Liver (tissue), 9 donors: ENCODE measurements around the gene SCAI. TPM values are rescaled to one million over a fixed set of nuclear protein-coding genes. Genes with fewer than 3 reads are reported as not detected.

ENCODE experiments used
- DNase-seq: peaks from one replicate; pipeline ENCODE4 v3.0.0-alpha.2; 2017; ENCODE audit warnings: low spot score
- H3K27ac ChIP-seq, 2 donors: one replicate each; pipeline ENCODE4 v1.7.0; 2013; ENCODE audit warnings: inconsistent platforms in 2 of 2, low read length in 2 of 2, control low read depth in 1 of 2, low read depth in 1 of 2, mild to moderate bottlenecking in 1 of 2
- H3K27me3 ChIP-seq, 4 donors: one replicate each; pipeline versions ENCODE4 v1.6.1 to v1.7.0; 2013; ENCODE audit warnings: low read length in 3 of 4, inconsistent platforms in 1 of 4, mild to moderate bottlenecking in 1 of 4, moderate library complexity in 1 of 4; ENCODE audit not compliant: control insufficient read depth in 4 of 4, insufficient read depth in 4 of 4
- H3K36me3 ChIP-seq, 4 donors: one replicate each; pipeline versions ENCODE4 v1.6.1 to v1.7.0; 2013; ENCODE audit warnings: low read length in 3 of 4, mild to moderate bottlenecking in 3 of 4, low read depth in 1 of 4, moderate library complexity in 1 of 4; ENCODE audit not compliant: control insufficient read depth in 4 of 4, insufficient read depth in 3 of 4
- H3K4me1 ChIP-seq, 4 donors: one replicate each; pipeline versions ENCODE4 v1.6.1 to v1.7.0; 2013; ENCODE audit warnings: low read length in 3 of 4, mild to moderate bottlenecking in 3 of 4, moderate library complexity in 1 of 4; ENCODE audit not compliant: control insufficient read depth in 4 of 4, insufficient read depth in 4 of 4
- H3K4me3 ChIP-seq, 3 donors: one replicate each; pipeline versions ENCODE4 v1.6.1 to v1.7.0; 2013; ENCODE audit warnings: low read length in 3 of 3, control low read depth in 1 of 3, low read depth in 1 of 3, mild to moderate bottlenecking in 1 of 3
- H3K9ac ChIP-seq, 2 donors: one replicate each; pipeline ENCODE4 v1.7.0; 2013; ENCODE audit warnings: low read length in 2 of 2, mild to moderate bottlenecking in 2 of 2, moderate library complexity in 2 of 2, control low read depth in 1 of 2, low read depth in 1 of 2
- H3K9me3 ChIP-seq, 4 donors: one replicate each; pipeline versions ENCODE4 v1.6.1 to v1.7.0; 2013; ENCODE audit warnings: low read length in 3 of 4; ENCODE audit not compliant: control insufficient read depth in 4 of 4
- ATF3 ChIP-seq: IDR thresholded peaks from 2 replicates; pipeline ENCODE4 v1.6.1; 2016; ENCODE audit warnings: antibody characterized with exemption
- CTCF ChIP-seq: fragments of 150-350 bp; IDR thresholded peaks from 2 replicates; pipeline ENCODE4 v1.5.1; 2017; ENCODE audit warnings: improper control_type of control experiment, low read depth, low read length; ENCODE audit not compliant: missing input control
- EGR1 ChIP-seq, 2 donors: IDR thresholded peaks; 2 replicates each; pipeline ENCODE4 v1.6.1; 2016 to 2018; ENCODE audit warnings: antibody characterized with exemption in 2 of 2, low read depth in 2 of 2
- FOXA1 ChIP-seq: IDR thresholded peaks from 2 replicates; pipeline ENCODE4 v1.6.1; 2016; ENCODE audit warnings: antibody characterized with exemption
- FOXA2 ChIP-seq: IDR thresholded peaks from 2 replicates; pipeline ENCODE4 v1.6.1; 2016; ENCODE audit warnings: antibody characterized with exemption
- GABPA ChIP-seq, 2 donors: IDR thresholded peaks in 1 of 2; conservative IDR thresholded peaks in 1 of 2; 2 replicates each; pipeline ENCODE4 v1.6.1; 2016; ENCODE audit warnings: antibody characterized with exemption in 2 of 2, mild to moderate bottlenecking in 1 of 2, moderate library complexity in 1 of 2
- HNF4A ChIP-seq, 2 donors: conservative IDR thresholded peaks; 2 replicates each; pipeline ENCODE4 v1.6.1; 2016; ENCODE audit warnings: antibody characterized with exemption in 2 of 2, mild to moderate bottlenecking in 2 of 2
- JUND ChIP-seq, 2 donors: IDR thresholded peaks; 2 replicates each; pipeline ENCODE4 v1.6.1; 2016; ENCODE audit warnings: antibody characterized with exemption in 2 of 2
- MAX ChIP-seq: IDR thresholded peaks from 2 replicates; pipeline ENCODE4 v1.6.1; 2016; ENCODE audit warnings: antibody characterized with exemption
- NR2F2 ChIP-seq: IDR thresholded peaks from 2 replicates; pipeline ENCODE4 v1.6.1; 2016; ENCODE audit warnings: antibody characterized with exemption
- RAD21 ChIP-seq, 2 donors: IDR thresholded peaks; 2 replicates each; pipeline ENCODE4 v1.6.1; 2016; ENCODE audit warnings: antibody characterized with exemption in 2 of 2, mild to moderate bottlenecking in 2 of 2
- RXRA ChIP-seq, 2 donors: IDR thresholded peaks; 2 replicates each; pipeline ENCODE4 v1.6.1; 2017 to 2018; ENCODE audit warnings: antibody characterized with exemption in 2 of 2, mild to moderate bottlenecking in 1 of 2
- TAF1 ChIP-seq: conservative IDR thresholded peaks from 2 replicates; pipeline ENCODE4 v1.6.1; 2016; ENCODE audit warnings: antibody characterized with exemption, mild to moderate bottlenecking
- YY1 ChIP-seq: IDR thresholded peaks from 2 replicates; pipeline ENCODE4 v1.6.1; 2016; ENCODE audit warnings: antibody characterized with exemption, mild to moderate bottlenecking
- ZBTB33 ChIP-seq: IDR thresholded peaks from 2 replicates; pipeline ENCODE4 v1.6.1; 2016; ENCODE audit warnings: antibody characterized with exemption
- WGBS: extraction: QIAGEN DNeasy Blood & Tissue Kit; methylation state at CpG from one replicate; pipeline ENCODE4 v1.1.7; 2013; 5-methylcytosine and 5-hydroxymethylcytosine counted together
- polyA plus RNA-seq, 2 donors: library from polyadenylated mRNA; stranded (reverse) in 1 of 2; unstranded in 1 of 2; fragments of 200-250 nt in 1 of 2; fragments of >200 nt in 1 of 2; fragmentation: Nextera tagmentation in 1 of 2; extraction: Ambion mirVana in 1 of 2; gene quantifications; one replicate each; pipeline versions ENCODE4 v1.2.1 to v1.2.3, GENCODE V29; 2013 to 2015
- total RNA-seq, 2 donors: library from RNA; depleted of rRNA; stranded (reverse); fragments of >200 nt; gene quantifications; one replicate each; pipeline ENCODE4 v1.2.3, GENCODE V29; 2014
- donor health status: healthy.
- donor health status: healthy.
- donor health status: healthy.
- donor health status: healthy.
- donor health status: healthy.

SCAI gene
- total and polyA plus RNA-seq, 4 donors, result 0.24 to 5.3 (median 1.6) TPM

- no peaks in the 10 kb centered on the region for H3K9me3 ChIP-seq
- H3K27me3 ChIP-seq, result no peaks in the 10 kb centered on the region
- DNase-seq, result no peak
- H3K27ac ChIP-seq, result no peak overlapping the region
- TF ChIP-seq GABPA (IDR thresholded peaks at IDR 0.05 in 1 of 2, conservative IDR thresholded peaks at IDR 0.05 in 1 of 2), result no peak
- TF ChIP-seq ATF3, result no peak
- TF ChIP-seq RXRA (IDR thresholded peaks at IDR 0.05), result no peak
- no peak for TF ChIP-seq FOXA1
- TF ChIP-seq CTCF, result no peak
- TF ChIP-seq EGR1 (IDR thresholded peaks at IDR 0.05; ENCODE audit: low read depth in 2 of 2), result no peak
- TF ChIP-seq RAD21 (IDR thresholded peaks at IDR 0.05), result no peak
- H3K4me1 ChIP-seq, result no peaks in the 10 kb centered on the region
- no peak overlapping the region for H3K4me3 ChIP-seq
- WGBS, result 98% methylated on average over 3 of the region's 3 CpGs
- no peaks in the 10 kb centered on the region for H3K36me3 ChIP-seq
- H3K9ac ChIP-seq, result no peak overlapping the region
Observed at GRCh38 chr9:125043148-125043547, 100.2 kb downstream of the SCAI start.

- Histone ChIP-seq H3K9me3 (no peaks in the 10 kb centered on the region), H3K4me1 (no peaks in the 10 kb centered on the region), H3K36me3 (no peaks in the 10 kb centered on the region), H3K27me3 (no peaks in the 10 kb centered on the region), H3K9ac (no peak overlapping the region), H3K27ac (no peak overlapping the region), H3K4me3 (no peak overlapping the region)
- WGBS, result 84% methylated on average over 2 of the region's 2 CpGs
- no peak for TF ChIP-seq RAD21 (IDR thresholded peaks at IDR 0.05)
- TF ChIP-seq NR2F2, result no peak
- no peak for TF ChIP-seq GABPA (IDR thresholded peaks at IDR 0.05 in 1 of 2, conservative IDR thresholded peaks at IDR 0.05 in 1 of 2)
- TF ChIP-seq RXRA (IDR thresholded peaks at IDR 0.05), result no peak
- TF ChIP-seq ZBTB33, result no peak
- TF ChIP-seq FOXA2, result no peak
- no peak for TF ChIP-seq JUND (IDR thresholded peaks at IDR 0.05)
- TF ChIP-seq YY1, result no peak
- TF ChIP-seq TAF1, result no peak
- no peak for TF ChIP-seq ATF3
- DNase-seq, result no peak
Observed at GRCh38 chr9:125038166-125038565, 105.2 kb downstream of the SCAI start.

GRCh38 chr9:125028041-125028440 lies 115.3 kb downstream of the SCAI start:
- H3K36me3 ChIP-seq, result peaks cover 0 to 3% (median 3%) of the 10 kb centered on the region in 4 donors
- H3K9me3 ChIP-seq, result no peaks in the 10 kb centered on the region
- H3K27me3 ChIP-seq, result no peaks in the 10 kb centered on the region
- TF ChIP-seq RAD21 (IDR thresholded peaks at IDR 0.05) (peak; percentile 13 to 20), MAX (peak; percentile 23), ZBTB33 (peak; percentile 28), HNF4A (conservative IDR thresholded peaks at IDR 0.05) (peak; percentile 54 to 68), YY1 (no peak), RXRA (IDR thresholded peaks at IDR 0.05) (peak in 1 of 2 donors; percentile 43)
- 41% methylated on average over 3 of the region's 3 CpGs for WGBS
- H3K27ac ChIP-seq, result no peak overlapping the region
- peaks cover 0 to 10% (median 2%) of the 10 kb centered on the region in 4 donors for H3K4me1 ChIP-seq
- no peak overlapping the region for H3K9ac ChIP-seq
- no peak for DNase-seq
- H3K4me3 ChIP-seq, result no peak overlapping the region
